Fibroblast of pulmonary artery (primary cell): Measurements from ENCODE around the gene SNX13.

Experiments used
- DNase-seq: peaks from one replicate; pipeline ENCODE4 v3.0.0-alpha.2; 2010; ENCODE audit warnings: low read depth
- H3K4me3 ChIP-seq: replicated peaks from 2 replicates; pipeline ENCODE4 v1.5.1; 2011; ENCODE audit warnings: low read depth, mild to moderate bottlenecking, control low read depth, low read length, moderate library complexity
- CTCF ChIP-seq: IDR thresholded peaks from 2 replicates; pipeline ENCODE4 v1.5.1; 2011; ENCODE audit warnings: mild to moderate bottlenecking, control low read depth, low read length, inconsistent platforms; ENCODE audit errors: missing control alignments

SNX13 gene

GRCh38 chr7:17855202-17855601, 85.1 kb downstream of the SNX13 start:
- DNase-seq: no peak
- H3K4me3 ChIP-seq: no peak overlapping the region
- TF ChIP-seq CTCF: no peak

- DNase-seq: no peak
- H3K4me3 ChIP-seq: no peak overlapping the region
- no peak for TF ChIP-seq CTCF
These were observed 85.8 kb downstream of the SNX13 start for GRCh38 chr7:17854261-17855047.

- TF ChIP-seq CTCF: no peak
- DNase-seq: no peak
These were observed 87.9 kb downstream of the SNX13 start for GRCh38 chr7:17852361-17852760.

GRCh38 chr7:17849504-17849903, 90.8 kb downstream of the SNX13 start:
- peak; percentile 68 for DNase-seq
- no peak overlapping the region for H3K4me3 ChIP-seq
- TF ChIP-seq CTCF: no peak

More at GRCh38 chr7:17852361-17852760, 87.9 kb downstream of the SNX13 start:
- no peak overlapping the region for H3K4me3 ChIP-seq

GRCh38 chr7:17848516-17848915, 91.8 kb downstream of the SNX13 start:
- H3K4me3 ChIP-seq: no peak overlapping the region
- no peak for DNase-seq
- TF ChIP-seq CTCF: no peak

GRCh38 chr7:17846935-17847334, 93.4 kb downstream of the SNX13 start:
- no peak overlapping the region for H3K4me3 ChIP-seq

More at GRCh38 chr7:17846935-17847334, 93.4 kb downstream of the SNX13 start:
- no peak for TF ChIP-seq CTCF
- no peak for DNase-seq
